IMR-90 (cell line): Measurements from ENCODE around the gene SLIT1. TPM values are rescaled to one million over a fixed set of nuclear protein-coding genes. Genes with fewer than 3 reads are reported as not detected.

Source experiments
- ATAC-seq: fragments of 200-7000 bp; cut with Tn5 transposase; 2 replicates; pipeline ENCODE4 v1.9.1; 2020; ENCODE audit warnings: low read depth, mild to moderate bottlenecking, moderate library complexity
- BruUV-seq: library from RNA; stranded (reverse); fragments of 400-500 nt; replicated peaks from 2 replicates; lab custom pipeline; 2021; lab: Mats Ljungman, UMichigan
- CTCF ChIA-PET: fragments of 300-600 bp; formaldehyde crosslinking; extraction: SDS; loops from one replicate; lab custom pipeline; 2021; ENCODE audit warnings: antibody characterized with exemption; lab: Yijun Ruan, JAX
- POLR2A ChIA-PET: fragments of 300-600 bp; sonication (Branson Sonifier 250); formaldehyde crosslinking; loops from one replicate; lab custom pipeline; 2022; ENCODE audit warnings: antibody characterized with exemption; ENCODE audit not compliant: unreplicated experiment; lab: Charles Lee
- DNase-seq: peaks from one replicate; pipeline ENCODE4 v3.0.0; 2013
- H2AFZ ChIP-seq: replicated peaks from 2 replicates; pipeline ENCODE3; 2013; ENCODE audit warnings: low read length, mild to moderate bottlenecking; ENCODE audit not compliant: poor library complexity
- H2AK5ac ChIP-seq: 2 replicates; pipeline ENCODE4 v1.6.1; 2013; ENCODE audit warnings: low read depth, low read length, inconsistent platforms
- H2AK9ac ChIP-seq: replicated peaks from 2 replicates; pipeline ENCODE3; 2013; ENCODE audit warnings: mild to moderate bottlenecking, low read depth, low read length, moderate library complexity; ENCODE audit not compliant: poor library complexity
- H2BK120ac ChIP-seq: 2 replicates; pipeline ENCODE4 v1.6.1; 2013; ENCODE audit warnings: low read depth, low read length, inconsistent platforms
- H2BK15ac ChIP-seq: 3 replicates; pipeline ENCODE4 v1.6.1; 2013; ENCODE audit warnings: low read depth, low read length, inconsistent platforms
- H2BK20ac ChIP-seq: 2 replicates; pipeline ENCODE4 v1.6.1; 2013; ENCODE audit warnings: low read depth, mild to moderate bottlenecking, inconsistent platforms, low read length, moderate library complexity
- H2BK5ac ChIP-seq: 2 replicates; pipeline ENCODE4 v1.6.1; 2013; ENCODE audit warnings: mild to moderate bottlenecking, low read depth, low read length, inconsistent platforms; ENCODE audit not compliant: poor library complexity, severe bottlenecking
- H3K14ac ChIP-seq: replicated peaks from 2 replicates; pipeline ENCODE4 v1.6.1; 2013; ENCODE audit warnings: low read depth, low read length, inconsistent platforms
- H3K18ac ChIP-seq: 2 replicates; pipeline ENCODE4 v1.6.1; 2013; ENCODE audit warnings: low read depth, low read length, control low read depth
- H3K23ac ChIP-seq: 2 replicates; pipeline ENCODE4 v1.6.1; 2013; ENCODE audit warnings: low read depth, low read length, inconsistent platforms
- H3K27ac ChIP-seq: 2 replicates; pipeline ENCODE4 v1.5.1; 2013; ENCODE audit warnings: mild to moderate bottlenecking, control low read depth, low read length; ENCODE audit not compliant: insufficient read depth
- H3K27me3 ChIP-seq: 2 replicates; pipeline ENCODE4 v1.6.1; 2013; ENCODE audit warnings: low read length; ENCODE audit not compliant: control insufficient read depth, insufficient read depth
- H3K36me3 ChIP-seq: 2 replicates; pipeline ENCODE4 v1.6.1; 2013; ENCODE audit warnings: low read length, mixed read lengths; ENCODE audit not compliant: control insufficient read depth, insufficient read depth
- H3K4ac ChIP-seq: 2 replicates; pipeline ENCODE4 v1.6.1; 2013; ENCODE audit warnings: low read depth, low read length, inconsistent platforms
- H3K4me1 ChIP-seq: 2 replicates; pipeline ENCODE4 v1.6.1; 2013; ENCODE audit warnings: low read length, mixed read lengths; ENCODE audit not compliant: control insufficient read depth, insufficient read depth
- H3K4me2 ChIP-seq: 2 replicates; pipeline ENCODE4 v1.6.1; 2013; ENCODE audit warnings: low read depth, mild to moderate bottlenecking, control low read depth, low read length, moderate library complexity
- H3K4me3 ChIP-seq: 2 replicates; pipeline ENCODE4 v1.5.1; 2013; ENCODE audit warnings: low read depth, mild to moderate bottlenecking, control low read depth, low read length, moderate library complexity; ENCODE audit not compliant: insufficient read depth
- H3K56ac ChIP-seq: 2 replicates; pipeline ENCODE4 v1.6.1; 2013; ENCODE audit warnings: low read length, inconsistent platforms; ENCODE audit not compliant: insufficient read depth; ENCODE audit errors: extremely low read depth
- H3K79me1 ChIP-seq, 2 experiments: 2 replicates each; pipeline ENCODE4 v1.6.1; 2013; ENCODE audit warnings: low read length in 2 of 2, inconsistent platforms in 1 of 2, low read depth in 1 of 2
- H3K9ac ChIP-seq: 2 replicates; pipeline ENCODE4 v1.6.1; 2013; ENCODE audit warnings: low read depth, low read length, control low read depth
- H3K9me1 ChIP-seq: 2 replicates; pipeline ENCODE4 v1.6.1; 2013; ENCODE audit warnings: low read length, inconsistent platforms; ENCODE audit not compliant: insufficient read depth
- H3K9me3 ChIP-seq: 2 replicates; pipeline ENCODE4 v1.6.1; 2013; ENCODE audit warnings: low read length; ENCODE audit not compliant: control insufficient read depth, insufficient read depth
- H4K20me1 ChIP-seq: 2 replicates; pipeline ENCODE4 v1.6.1; 2013; ENCODE audit warnings: low read length, inconsistent platforms; ENCODE audit not compliant: insufficient read depth
- H4K5ac ChIP-seq: 2 replicates; pipeline ENCODE4 v1.6.1; 2013; ENCODE audit warnings: mild to moderate bottlenecking, low read depth, low read length, control low read depth
- H4K8ac ChIP-seq, 2 experiments: 2 replicates each; pipeline ENCODE4 v1.6.1; 2013; ENCODE audit warnings: low read depth in 2 of 2, low read length in 2 of 2, control low read depth in 1 of 2, inconsistent platforms in 1 of 2
- H4K91ac ChIP-seq: 2 replicates; pipeline ENCODE4 v1.6.1; 2013; ENCODE audit warnings: low read depth, low read length, inconsistent platforms; ENCODE audit not compliant: insufficient read depth
- BHLHE40 ChIP-seq: fragments of 150-350 bp; IDR thresholded peaks from 2 replicates; pipeline ENCODE4 v1.6.1; 2016; ENCODE audit warnings: mild to moderate bottlenecking, low read depth, low read length
- FOS ChIP-seq: fragments of 150-350 bp; IDR thresholded peaks from 2 replicates; pipeline ENCODE4 v1.6.1; 2016; ENCODE audit warnings: low read depth, low read length
- MAZ ChIP-seq: IDR thresholded peaks from 2 replicates; pipeline ENCODE4 v1.6.1; 2012; ENCODE audit warnings: low read depth, mild to moderate bottlenecking, low read length, improper control_type of control experiment, moderate library complexity, borderline replicate concordance
- MXI1 ChIP-seq: IDR thresholded peaks from 2 replicates; pipeline ENCODE4 v1.6.1; 2012; ENCODE audit warnings: low read depth, mild to moderate bottlenecking, low read length, moderate library complexity, borderline replicate concordance
- NFE2L2 ChIP-seq: fragments of 150-350 bp; IDR thresholded peaks from 2 replicates; pipeline ENCODE4 v1.6.1; 2016; ENCODE audit warnings: low read depth, mild to moderate bottlenecking, low read length
- RCOR1 ChIP-seq: IDR thresholded peaks from 2 replicates; pipeline ENCODE4 v1.6.1; 2012; ENCODE audit warnings: mild to moderate bottlenecking, low read length, improper control_type of control experiment; ENCODE audit not compliant: insufficient replicate concordance
- WGBS, 2 experiments: methylation state at CpG; one replicate each; pipeline versions ENCODE4 v1.1.5 to v1.1.7; 2013; ENCODE audit warnings: missing lambda C conversion rate in 2 of 2; ENCODE audit not compliant: insufficient read length in 1 of 2; ENCODE audit errors: extremely low coverage in 2 of 2; 5-methylcytosine and 5-hydroxymethylcytosine counted together
- dilution Hi-C: fragments of 300-500 bp; cut with HindIII; formaldehyde crosslinking; loops from one replicate; pipeline ENCODE4 v1.14.3; 2018; ENCODE audit warnings: low sequenced_read_pairs; ENCODE audit not compliant: unreplicated experiment
- in situ Hi-C: fragments of 300-500 bp; cut with MboI; formaldehyde crosslinking; loops from 3 replicates; pipeline ENCODE4 v1.14.3; 2019; ENCODE audit warnings: low sequenced_read_pairs, inconsistent platforms, mixed read lengths
- intact Hi-C: fragments of 100-400 bp; cut with micrococcal nuclease; formaldehyde crosslinking; loops from 2 replicates; pipeline ENCODE4 v1.10.0; 2022
- polyA plus RNA-seq, 3 experiments: library from polyadenylated mRNA; depleted of rRNA; stranded (reverse); fragments of >200 nt; gene quantifications; 2 replicates each; pipeline ENCODE4 v1.2.3, GENCODE V29; 2012; ENCODE audit warnings: low replicate concordance in 1 of 3
- total RNA-seq: library from RNA; depleted of rRNA; stranded (reverse); fragments of >200 nt; gene quantifications from 2 replicates; pipeline ENCODE4 v1.2.3, GENCODE V29; 2012

SLIT1 gene
- total and polyA plus RNA-seq, 2 of the 4 experiments (the other 2 are of a cell fraction): under 0.01 TPM

DNA sequence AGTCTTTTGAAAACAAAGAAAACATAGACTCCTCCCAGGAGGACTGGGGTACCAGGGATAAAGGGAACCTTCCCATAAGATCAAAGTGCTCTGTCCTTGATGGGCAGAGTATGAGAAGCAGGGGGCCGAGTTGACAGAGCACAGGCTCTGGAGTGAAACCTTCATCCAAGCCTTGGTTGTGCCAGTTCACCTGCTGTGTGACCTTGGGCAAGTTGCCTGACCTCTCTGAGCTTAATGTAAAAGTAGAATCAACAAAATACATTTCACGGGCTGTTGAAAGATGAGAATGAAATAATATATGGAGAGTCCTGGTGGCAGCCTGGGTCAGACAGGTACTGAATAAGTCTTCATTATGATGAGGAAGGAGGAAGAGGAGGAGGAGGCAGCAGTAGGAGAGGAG, 69.9 kb downstream of the SLIT1 start:
- no peaks in the 10 kb centered on the region for H3K79me1 ChIP-seq
- H3K18ac ChIP-seq: no peak overlapping the region
- H2AFZ ChIP-seq: no peak overlapping the region
- H3K9me3 ChIP-seq: no peaks in the 10 kb centered on the region
- no peak overlapping the region for H2AK5ac ChIP-seq
- dilution Hi-C loops: no loop called here
- no peak overlapping the region for H3K14ac ChIP-seq
- H3K4me2 ChIP-seq: no peak overlapping the region
- no peaks in the 10 kb centered on the region for H4K20me1 ChIP-seq
- ChIA-PET CTCF (interaction anchor here (0.9 kb wide), 1 partner anchor 43 kb away, joined by 3 read pairs; no protein-coding TSS in a partner anchor), POLR2A (no interaction called here)
- DNase-seq: no peak
- H3K4me3 ChIP-seq: no peak overlapping the region
- intact Hi-C loops: no loop called here
- H2BK15ac ChIP-seq: no peak overlapping the region
- ATAC-seq: no peak
- H3K4ac ChIP-seq: no peak overlapping the region
- no peak overlapping the region for H3K56ac ChIP-seq
- H3K27me3 ChIP-seq: peaks cover 61% of the 10 kb centered on the region
- H3K23ac ChIP-seq: no peak overlapping the region
- no peak overlapping the region for H2BK20ac ChIP-seq
- H3K36me3 ChIP-seq: no peaks in the 10 kb centered on the region
- H2AK9ac ChIP-seq: no peak overlapping the region
- no CpG with 5 or more reads among the region's 2 CpGs for WGBS, 2 experiments
- in situ Hi-C loops: no loop called here
- TF ChIP-seq MAZ (no peak), FOS (no peak), RCOR1 (no peak), NFE2L2 (no peak), MXI1 (no peak), BHLHE40 (no peak)
- no peak overlapping the region for H4K91ac ChIP-seq
- BruUV-seq: no TSS peak
- no peak overlapping the region for H2BK120ac ChIP-seq
- H3K9me1 ChIP-seq: no peaks in the 10 kb centered on the region
- H3K27ac ChIP-seq: no peak overlapping the region
- H2BK5ac ChIP-seq: no peak overlapping the region
- H3K4me1 ChIP-seq: no peaks in the 10 kb centered on the region
- no peak overlapping the region for H3K9ac ChIP-seq
- no peak overlapping the region for H4K5ac ChIP-seq
- H4K8ac ChIP-seq: no peak overlapping the region
